ENCODE results near the gene WDR46. TPM values are rescaled to one million over a fixed set of nuclear protein-coding genes. Genes with fewer than 3 reads are reported as not detected.

Gene WDR46
- total and polyA plus RNA-seq, 2 of the 13 experiments (the other 11 are each of a cell fraction or from before 2014, with no cell fraction given) = 47.4 to 105 TPM

DNA sequence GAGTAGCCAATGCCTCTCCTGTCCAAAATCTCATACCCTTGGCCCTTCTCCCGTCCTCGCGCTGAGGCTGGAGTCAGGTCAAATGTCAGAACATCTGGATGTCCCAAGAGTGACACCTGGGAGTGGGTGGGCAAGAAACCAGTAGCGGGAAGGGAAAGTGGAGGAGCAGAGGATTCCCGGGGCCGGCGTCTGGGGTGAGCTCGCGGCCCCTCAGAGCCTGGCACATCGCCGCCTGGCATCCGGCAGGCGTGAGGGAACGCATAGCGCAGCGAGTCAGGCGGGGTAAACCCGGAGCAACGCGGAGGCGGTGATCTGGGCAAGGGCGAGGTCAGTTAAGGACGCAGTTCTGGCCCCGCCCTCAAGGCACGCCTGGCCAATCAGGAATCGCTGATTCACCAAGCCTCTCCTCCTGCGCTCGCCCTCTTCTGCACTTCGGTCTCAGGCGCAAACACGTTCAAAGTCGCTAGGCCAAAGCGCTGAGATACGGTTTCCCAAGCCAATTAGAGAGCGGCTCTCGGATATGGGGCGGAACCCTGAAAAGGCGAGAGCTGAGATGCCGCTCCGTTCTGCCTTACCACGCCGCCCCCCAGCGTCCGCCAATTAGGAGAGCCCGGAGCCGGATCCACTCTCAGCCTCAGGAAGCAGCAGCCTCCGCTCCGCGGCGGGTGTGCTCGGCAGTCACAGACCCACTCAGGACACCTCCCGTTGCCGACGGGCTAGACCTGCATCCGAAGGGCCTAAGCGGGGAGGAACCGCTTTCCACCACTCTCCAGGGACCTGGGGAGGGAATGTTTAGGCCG is 39.9 kb downstream of the WDR46 start (continued):
- TF ChIP-seq, protein P1, sequence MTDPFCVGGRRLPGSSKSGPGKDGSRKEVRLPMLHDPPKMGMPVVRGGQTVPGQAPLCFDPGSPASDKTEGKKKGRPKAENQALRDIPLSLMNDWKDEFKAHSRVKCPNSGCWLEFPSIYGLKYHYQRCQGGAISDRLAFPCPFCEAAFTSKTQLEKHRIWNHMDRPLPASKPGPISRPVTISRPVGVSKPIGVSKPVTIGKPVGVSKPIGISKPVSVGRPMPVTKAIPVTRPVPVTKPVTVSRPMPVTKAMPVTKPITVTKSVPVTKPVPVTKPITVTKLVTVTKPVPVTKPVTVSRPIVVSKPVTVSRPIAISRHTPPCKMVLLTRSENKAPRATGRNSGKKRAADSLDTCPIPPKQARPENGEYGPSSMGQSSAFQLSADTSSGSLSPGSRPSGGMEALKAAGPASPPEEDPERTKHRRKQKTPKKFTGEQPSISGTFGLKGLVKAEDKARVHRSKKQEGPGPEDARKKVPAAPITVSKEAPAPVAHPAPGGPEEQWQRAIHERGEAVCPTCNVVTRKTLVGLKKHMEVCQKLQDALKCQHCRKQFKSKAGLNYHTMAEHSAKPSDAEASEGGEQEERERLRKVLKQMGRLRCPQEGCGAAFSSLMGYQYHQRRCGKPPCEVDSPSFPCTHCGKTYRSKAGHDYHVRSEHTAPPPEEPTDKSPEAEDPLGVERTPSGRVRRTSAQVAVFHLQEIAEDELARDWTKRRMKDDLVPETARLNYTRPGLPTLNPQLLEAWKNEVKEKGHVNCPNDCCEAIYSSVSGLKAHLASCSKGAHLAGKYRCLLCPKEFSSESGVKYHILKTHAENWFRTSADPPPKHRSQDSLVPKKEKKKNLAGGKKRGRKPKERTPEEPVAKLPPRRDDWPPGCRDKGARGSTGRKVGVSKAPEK (CRISPR knock-in tag; IDR thresholded peaks at IDR 0.05; ENCODE audit: borderline replicate concordance) = no peak
- TF ChIP-seq ZNF703 (CRISPR knock-in tag; IDR thresholded peaks at IDR 0.05; ENCODE audit: borderline replicate concordance) (no peak; the same call in 1 of the 2 replicates), TMF1 (CRISPR knock-in tag; IDR thresholded peaks at IDR 0.05; ENCODE audit: low read depth) (peak; percentile 91), ZNF607 (CRISPR knock-in tag; IDR thresholded peaks at IDR 0.05; ENCODE audit: borderline replicate concordance) (peak; percentile 90), SP140L (CRISPR knock-in tag; IDR thresholded peaks at IDR 0.05; ENCODE audit: borderline replicate concordance) (no peak), ZMYM3 (CRISPR knock-in tag; IDR thresholded peaks at IDR 0.05) (peak; percentile 24; the same call in 1 of the 2 replicates), ZNF768 (CRISPR knock-in tag; IDR thresholded peaks at IDR 0.05) (no peak), ZNF124 (CRISPR knock-in tag; IDR thresholded peaks at IDR 0.05) (no peak)
- TF ChIP-seq, protein P2, sequence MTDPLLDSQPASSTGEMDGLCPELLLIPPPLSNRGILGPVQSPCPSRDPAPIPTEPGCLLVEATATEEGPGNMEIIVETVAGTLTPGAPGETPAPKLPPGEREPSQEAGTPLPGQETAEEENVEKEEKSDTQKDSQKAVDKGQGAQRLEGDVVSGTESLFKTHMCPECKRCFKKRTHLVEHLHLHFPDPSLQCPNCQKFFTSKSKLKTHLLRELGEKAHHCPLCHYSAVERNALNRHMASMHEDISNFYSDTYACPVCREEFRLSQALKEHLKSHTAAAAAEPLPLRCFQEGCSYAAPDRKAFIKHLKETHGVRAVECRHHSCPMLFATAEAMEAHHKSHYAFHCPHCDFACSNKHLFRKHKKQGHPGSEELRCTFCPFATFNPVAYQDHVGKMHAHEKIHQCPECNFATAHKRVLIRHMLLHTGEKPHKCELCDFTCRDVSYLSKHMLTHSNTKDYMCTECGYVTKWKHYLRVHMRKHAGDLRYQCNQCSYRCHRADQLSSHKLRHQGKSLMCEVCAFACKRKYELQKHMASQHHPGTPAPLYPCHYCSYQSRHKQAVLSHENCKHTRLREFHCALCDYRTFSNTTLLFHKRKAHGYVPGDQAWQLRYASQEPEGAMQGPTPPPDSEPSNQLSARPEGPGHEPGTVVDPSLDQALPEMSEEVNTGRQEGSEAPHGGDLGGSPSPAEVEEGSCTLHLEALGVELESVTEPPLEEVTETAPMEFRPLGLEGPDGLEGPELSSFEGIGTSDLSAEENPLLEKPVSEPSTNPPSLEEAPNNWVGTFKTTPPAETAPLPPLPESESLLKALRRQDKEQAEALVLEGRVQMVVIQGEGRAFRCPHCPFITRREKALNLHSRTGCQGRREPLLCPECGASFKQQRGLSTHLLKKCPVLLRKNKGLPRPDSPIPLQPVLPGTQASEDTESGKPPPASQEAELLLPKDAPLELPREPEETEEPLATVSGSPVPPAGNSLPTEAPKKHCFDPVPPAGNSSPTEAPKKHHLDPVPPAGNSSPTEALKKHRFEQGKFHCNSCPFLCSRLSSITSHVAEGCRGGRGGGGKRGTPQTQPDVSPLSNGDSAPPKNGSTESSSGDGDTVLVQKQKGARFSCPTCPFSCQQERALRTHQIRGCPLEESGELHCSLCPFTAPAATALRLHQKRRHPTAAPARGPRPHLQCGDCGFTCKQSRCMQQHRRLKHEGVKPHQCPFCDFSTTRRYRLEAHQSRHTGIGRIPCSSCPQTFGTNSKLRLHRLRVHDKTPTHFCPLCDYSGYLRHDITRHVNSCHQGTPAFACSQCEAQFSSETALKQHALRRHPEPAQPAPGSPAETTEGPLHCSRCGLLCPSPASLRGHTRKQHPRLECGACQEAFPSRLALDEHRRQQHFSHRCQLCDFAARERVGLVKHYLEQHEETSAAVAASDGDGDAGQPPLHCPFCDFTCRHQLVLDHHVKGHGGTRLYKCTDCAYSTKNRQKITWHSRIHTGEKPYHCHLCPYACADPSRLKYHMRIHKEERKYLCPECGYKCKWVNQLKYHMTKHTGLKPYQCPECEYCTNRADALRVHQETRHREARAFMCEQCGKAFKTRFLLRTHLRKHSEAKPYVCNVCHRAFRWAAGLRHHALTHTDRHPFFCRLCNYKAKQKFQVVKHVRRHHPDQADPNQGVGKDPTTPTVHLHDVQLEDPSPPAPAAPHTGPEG (CRISPR knock-in tag; IDR thresholded peaks at IDR 0.05) = peak; percentile 62
- TF ChIP-seq, protein P3, sequence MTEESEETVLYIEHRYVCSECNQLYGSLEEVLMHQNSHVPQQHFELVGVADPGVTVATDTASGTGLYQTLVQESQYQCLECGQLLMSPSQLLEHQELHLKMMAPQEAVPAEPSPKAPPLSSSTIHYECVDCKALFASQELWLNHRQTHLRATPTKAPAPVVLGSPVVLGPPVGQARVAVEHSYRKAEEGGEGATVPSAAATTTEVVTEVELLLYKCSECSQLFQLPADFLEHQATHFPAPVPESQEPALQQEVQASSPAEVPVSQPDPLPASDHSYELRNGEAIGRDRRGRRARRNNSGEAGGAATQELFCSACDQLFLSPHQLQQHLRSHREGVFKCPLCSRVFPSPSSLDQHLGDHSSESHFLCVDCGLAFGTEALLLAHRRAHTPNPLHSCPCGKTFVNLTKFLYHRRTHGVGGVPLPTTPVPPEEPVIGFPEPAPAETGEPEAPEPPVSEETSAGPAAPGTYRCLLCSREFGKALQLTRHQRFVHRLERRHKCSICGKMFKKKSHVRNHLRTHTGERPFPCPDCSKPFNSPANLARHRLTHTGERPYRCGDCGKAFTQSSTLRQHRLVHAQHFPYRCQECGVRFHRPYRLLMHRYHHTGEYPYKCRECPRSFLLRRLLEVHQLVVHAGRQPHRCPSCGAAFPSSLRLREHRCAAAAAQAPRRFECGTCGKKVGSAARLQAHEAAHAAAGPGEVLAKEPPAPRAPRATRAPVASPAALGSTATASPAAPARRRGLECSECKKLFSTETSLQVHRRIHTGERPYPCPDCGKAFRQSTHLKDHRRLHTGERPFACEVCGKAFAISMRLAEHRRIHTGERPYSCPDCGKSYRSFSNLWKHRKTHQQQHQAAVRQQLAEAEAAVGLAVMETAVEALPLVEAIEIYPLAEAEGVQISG (CRISPR knock-in tag; IDR thresholded peaks at IDR 0.05) = peak; percentile 78
- TF ChIP-seq, protein P4, sequence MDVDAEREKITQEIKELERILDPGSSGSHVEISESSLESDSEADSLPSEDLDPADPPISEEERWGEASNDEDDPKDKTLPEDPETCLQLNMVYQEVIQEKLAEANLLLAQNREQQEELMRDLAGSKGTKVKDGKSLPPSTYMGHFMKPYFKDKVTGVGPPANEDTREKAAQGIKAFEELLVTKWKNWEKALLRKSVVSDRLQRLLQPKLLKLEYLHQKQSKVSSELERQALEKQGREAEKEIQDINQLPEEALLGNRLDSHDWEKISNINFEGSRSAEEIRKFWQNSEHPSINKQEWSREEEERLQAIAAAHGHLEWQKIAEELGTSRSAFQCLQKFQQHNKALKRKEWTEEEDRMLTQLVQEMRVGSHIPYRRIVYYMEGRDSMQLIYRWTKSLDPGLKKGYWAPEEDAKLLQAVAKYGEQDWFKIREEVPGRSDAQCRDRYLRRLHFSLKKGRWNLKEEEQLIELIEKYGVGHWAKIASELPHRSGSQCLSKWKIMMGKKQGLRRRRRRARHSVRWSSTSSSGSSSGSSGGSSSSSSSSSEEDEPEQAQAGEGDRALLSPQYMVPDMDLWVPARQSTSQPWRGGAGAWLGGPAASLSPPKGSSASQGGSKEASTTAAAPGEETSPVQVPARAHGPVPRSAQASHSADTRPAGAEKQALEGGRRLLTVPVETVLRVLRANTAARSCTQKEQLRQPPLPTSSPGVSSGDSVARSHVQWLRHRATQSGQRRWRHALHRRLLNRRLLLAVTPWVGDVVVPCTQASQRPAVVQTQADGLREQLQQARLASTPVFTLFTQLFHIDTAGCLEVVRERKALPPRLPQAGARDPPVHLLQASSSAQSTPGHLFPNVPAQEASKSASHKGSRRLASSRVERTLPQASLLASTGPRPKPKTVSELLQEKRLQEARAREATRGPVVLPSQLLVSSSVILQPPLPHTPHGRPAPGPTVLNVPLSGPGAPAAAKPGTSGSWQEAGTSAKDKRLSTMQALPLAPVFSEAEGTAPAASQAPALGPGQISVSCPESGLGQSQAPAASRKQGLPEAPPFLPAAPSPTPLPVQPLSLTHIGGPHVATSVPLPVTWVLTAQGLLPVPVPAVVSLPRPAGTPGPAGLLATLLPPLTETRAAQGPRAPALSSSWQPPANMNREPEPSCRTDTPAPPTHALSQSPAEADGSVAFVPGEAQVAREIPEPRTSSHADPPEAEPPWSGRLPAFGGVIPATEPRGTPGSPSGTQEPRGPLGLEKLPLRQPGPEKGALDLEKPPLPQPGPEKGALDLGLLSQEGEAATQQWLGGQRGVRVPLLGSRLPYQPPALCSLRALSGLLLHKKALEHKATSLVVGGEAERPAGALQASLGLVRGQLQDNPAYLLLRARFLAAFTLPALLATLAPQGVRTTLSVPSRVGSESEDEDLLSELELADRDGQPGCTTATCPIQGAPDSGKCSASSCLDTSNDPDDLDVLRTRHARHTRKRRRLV (CRISPR knock-in tag; IDR thresholded peaks at IDR 0.05) = 0 out of 2 replicates have a peak, but pooled peaks have one; percentile 66
